Bronchial epithelial cell (primary cell): ENCODE results near the gene MBNL2. TPM values are rescaled to one million over a fixed set of nuclear protein-coding genes. Genes with fewer than 3 reads are reported as not detected.
A peak's percentile ranks its signal among the peaks of the same experiment; 100 is the strongest.

Experiments
- DNase-seq: peaks from one replicate; pipeline ENCODE4 v3.0.0-alpha.2; 2010; ENCODE audit warnings: low read depth
- FAIRE-seq: peaks from 2 replicates; lab custom pipeline; 2011; peaks lifted over from hg19 to GRCh38; lab: Jason Lieb, UNC
- H3K27me3 ChIP-seq: 2 replicates; pipeline ENCODE4 v1.5.1; 2011; ENCODE audit warnings: low read length; ENCODE audit not compliant: control insufficient read depth, insufficient read depth
- H3K36me3 ChIP-seq: 2 replicates; pipeline ENCODE4 v1.5.1; 2011; ENCODE audit warnings: low read length; ENCODE audit not compliant: control insufficient read depth, insufficient read depth
- H3K4me3 ChIP-seq: 2 replicates; pipeline ENCODE4 v1.5.1; 2011; ENCODE audit warnings: mild to moderate bottlenecking, low read depth, low read length, control low read depth
- CTCF ChIP-seq: IDR thresholded peaks from 2 replicates; pipeline ENCODE4 v1.5.1; 2011; ENCODE audit warnings: mild to moderate bottlenecking, moderate library complexity, low read length, control low read depth, inconsistent platforms; ENCODE audit not compliant: insufficient read depth, severe bottlenecking
- total RNA-seq: library from RNA; depleted of rRNA; stranded (reverse); fragments of >200 nt; gene quantifications from 2 replicates; pipeline ENCODE4 v1.2.1, GENCODE V29; 2014

The MBNL2 gene
- total RNA-seq, 1 donor from 2014 or later = 12.4 TPM

- FAIRE-seq (no peak), DNase-seq (peak; percentile 14)
- Histone ChIP-seq H3K4me3 (no peak overlapping the region), H3K36me3 (no peaks in the 10 kb centered on the region), H3K27me3 (no peaks in the 10 kb centered on the region)
- no peak for TF ChIP-seq CTCF
Observed at GRCh38 chr13:97435794-97436193, 213.7 kb downstream of the MBNL2 start.

GRCh38 chr13:97436845-97437244 lies 214.7 kb downstream of the MBNL2 start:
- TF ChIP-seq CTCF = no peak
- H3K27me3 ChIP-seq = no peaks in the 10 kb centered on the region
- H3K4me3 ChIP-seq = no peak overlapping the region
- no peak for DNase-seq
- FAIRE-seq = no peak
- H3K36me3 ChIP-seq = no peaks in the 10 kb centered on the region

GRCh38 chr13:97437729-97438128 lies 215.6 kb downstream of the MBNL2 start:
- FAIRE-seq (no peak), DNase-seq (no peak)
- H3K27me3 ChIP-seq = no peaks in the 10 kb centered on the region
- H3K4me3 ChIP-seq = no peak overlapping the region
- no peaks in the 10 kb centered on the region for H3K36me3 ChIP-seq
- TF ChIP-seq CTCF = no peak

- TF ChIP-seq CTCF = no peak
- no peak for FAIRE-seq
- DNase-seq = no peak
Observed at GRCh38 chr13:97438856-97439595, 216.9 kb downstream of the MBNL2 start.

GRCh38 chr13:97440598-97441170 lies 218.6 kb downstream of the MBNL2 start:
- FAIRE-seq = no peak
- Histone ChIP-seq H3K27me3 (no peaks in the 10 kb centered on the region), H3K36me3 (no peaks in the 10 kb centered on the region), H3K4me3 (no peak overlapping the region)
- DNase-seq = peak; percentile 2
- TF ChIP-seq CTCF = no peak

More at GRCh38 chr13:97438856-97439595, 216.9 kb downstream of the MBNL2 start:
- H3K27me3 ChIP-seq = no peaks in the 10 kb centered on the region
- no peak overlapping the region for H3K4me3 ChIP-seq
- H3K36me3 ChIP-seq = no peaks in the 10 kb centered on the region
